Measurements from ENCODE around the gene GLIS2. TPM values are rescaled to one million over a fixed set of nuclear protein-coding genes. Genes with fewer than 3 reads are reported as not detected.

The GLIS2 gene
- polyA plus RNA-seq, 1 experiment: 2.2 TPM

- CTCF ChIA-PET: interaction anchor here (0.9 to 9.1 kb wide), 3 partner anchors 14 to 85 kb away, joined by 3 to 55 read pairs (median 5); no protein-coding TSS in a partner anchor
- POLR2A ChIA-PET: interaction anchor here (0.5 to 4.3 kb wide), 16 partner anchors 8 to 332 kb away, joined by 3 to 34 read pairs (median 5); partner anchors contain the start of genes PAM16 and TFAP4
- Histone ChIP-seq H3K27ac (ENCODE audit: low read depth, low read length) (peak overlapping the region; percentile 96), H3K27me3 (ENCODE audit: control insufficient read depth, insufficient read depth, low read length) (no peaks in the 10 kb centered on the region), H3K4me3 (ENCODE audit: low read depth, low read length) (peak overlapping the region; percentile 97), H3K9me3 (ENCODE audit: control insufficient read depth, insufficient read depth, low read length) (no peaks in the 10 kb centered on the region; the same call in 1 of the 2 replicates)
- no peak for TF ChIP-seq CTCF (IDR thresholded peaks at IDR 0.05; ENCODE audit: low read depth, low read length)
- DNase-seq (ENCODE audit: low read depth, low spot score): no peak
These were observed 57.6 kb downstream of the GLIS2 start for GRCh38 chr16:4373356-4373908.

GRCh38 chr16:4373909-4374742 lies 58.3 kb downstream of the GLIS2 start:
- Histone ChIP-seq H3K27me3 (ENCODE audit: control insufficient read depth, insufficient read depth, low read length) (no peaks in the 10 kb centered on the region), H3K4me3 (ENCODE audit: low read depth, low read length) (peak overlapping the region; percentile 97), H3K9me3 (ENCODE audit: control insufficient read depth, insufficient read depth, low read length) (no peaks in the 10 kb centered on the region; the same call in 1 of the 2 replicates), H3K27ac (ENCODE audit: low read depth, low read length) (peak overlapping the region; percentile 96)
- no peak for TF ChIP-seq CTCF (IDR thresholded peaks at IDR 0.05; ENCODE audit: low read depth, low read length)
- ChIA-PET CTCF (interaction anchor here (0.9 to 9.1 kb wide), 3 partner anchors 15 to 85 kb away, joined by 3 to 55 read pairs (median 5); no protein-coding TSS in a partner anchor), POLR2A (interaction anchor here (0.6 to 4.3 kb wide), 15 partner anchors 7 to 106 kb away, joined by 3 to 34 read pairs (median 4); partner anchors contain the start of genes PAM16 and TFAP4)
- DNase-seq (ENCODE audit: low read depth, low spot score): peak; percentile 93

DNA sequence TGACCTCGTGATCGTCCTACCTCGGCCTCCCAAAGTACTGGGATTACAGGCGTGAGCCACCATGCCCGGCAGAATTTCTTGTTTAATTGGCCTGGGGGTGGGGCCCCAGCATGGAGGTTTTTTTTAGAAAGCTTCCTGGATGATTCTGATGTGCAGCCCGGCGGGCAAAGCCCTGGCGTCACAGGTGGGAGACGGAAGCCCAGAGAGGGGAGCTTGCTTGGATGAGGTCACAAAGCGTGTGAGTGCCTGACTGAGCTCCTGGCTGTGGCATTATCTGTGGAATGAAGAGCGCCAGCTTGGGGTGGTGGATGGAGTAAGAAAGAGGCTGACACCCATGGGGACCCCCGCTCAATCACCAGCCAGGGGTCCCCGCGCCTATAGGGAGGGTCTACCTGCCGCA lies 59.9 kb downstream of the GLIS2 start:
- H3K27me3 ChIP-seq (ENCODE audit: control insufficient read depth, insufficient read depth, low read length): no peaks in the 10 kb centered on the region
- no peak for TF ChIP-seq CTCF (IDR thresholded peaks at IDR 0.05; ENCODE audit: low read depth, low read length)
- no peaks in the 10 kb centered on the region; the same call in 1 of the 2 replicates for H3K9me3 ChIP-seq (ENCODE audit: control insufficient read depth, insufficient read depth, low read length)
- H3K4me3 ChIP-seq (ENCODE audit: low read depth, low read length): peak overlapping the region; percentile 48
- peak overlapping the region; percentile 87 for H3K27ac ChIP-seq (ENCODE audit: low read depth, low read length)
- DNase-seq (ENCODE audit: low read depth, low spot score): no peak
- CTCF ChIA-PET: interaction anchor here (9.1 kb wide), 1 partner anchor 27 kb away, joined by 55 read pairs; no protein-coding TSS in a partner anchor
- POLR2A ChIA-PET: interaction anchor here (0.5 to 4.3 kb wide), 4 partner anchors 14 to 23 kb away, joined by 3 to 34 read pairs (median 4); no protein-coding TSS in a partner anchor

DNA sequence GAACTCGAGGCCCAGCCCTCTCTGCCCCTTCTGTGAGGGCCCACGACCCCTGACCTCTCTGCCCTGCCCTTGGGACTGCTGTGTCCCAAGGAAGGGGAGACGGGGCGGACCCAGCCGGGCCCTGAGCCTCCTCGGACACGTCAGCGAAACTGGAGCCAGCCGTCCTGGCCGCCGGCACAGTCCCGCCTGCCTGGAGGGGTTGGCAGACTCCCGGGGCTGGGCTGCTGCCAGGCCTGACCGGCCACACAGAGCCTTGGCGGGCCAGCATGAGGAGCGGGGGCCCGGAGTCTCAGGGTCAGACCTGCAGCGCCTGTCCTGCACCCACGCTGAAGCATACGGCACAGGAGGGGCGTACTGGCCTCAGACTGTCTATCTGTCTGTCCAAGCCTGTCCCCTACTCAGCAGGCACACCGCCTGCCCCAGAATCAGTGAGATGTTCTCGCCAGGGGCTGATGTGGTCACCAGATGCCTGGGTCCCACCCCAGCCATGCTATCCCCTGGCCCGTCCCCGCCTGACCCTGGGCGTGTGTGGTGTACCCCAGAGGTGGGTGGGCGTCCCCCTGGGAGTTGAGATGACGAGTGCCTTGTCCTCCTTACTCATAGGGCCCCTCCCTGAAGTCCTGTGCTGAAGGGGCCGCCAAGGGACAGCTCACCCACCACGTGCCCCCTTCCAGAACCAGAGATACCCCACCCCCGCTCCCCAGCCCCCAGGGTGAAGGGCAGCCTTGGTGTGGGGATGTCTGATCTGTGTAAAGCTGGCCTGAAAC lies 60.4 kb downstream of the GLIS2 start:
- peak overlapping the region; percentile 48 for H3K4me3 ChIP-seq (ENCODE audit: low read depth, low read length)
- peak overlapping the region; percentile 87 for H3K27ac ChIP-seq (ENCODE audit: low read depth, low read length)
- peaks cover 4% of the 10 kb centered on the region; the same call in 1 of the 2 replicates for H3K9me3 ChIP-seq (ENCODE audit: control insufficient read depth, insufficient read depth, low read length)
- CTCF ChIA-PET: interaction anchor here (3.2 to 9.1 kb wide), 2 partner anchors 17 to 27 kb away, joined by 9 to 55 read pairs; no protein-coding TSS in a partner anchor
- H3K27me3 ChIP-seq (ENCODE audit: control insufficient read depth, insufficient read depth, low read length): no peaks in the 10 kb centered on the region
- peak; percentile 57 for DNase-seq (ENCODE audit: low read depth, low spot score)
- no peak for TF ChIP-seq CTCF (IDR thresholded peaks at IDR 0.05; ENCODE audit: low read depth, low read length)
- POLR2A ChIA-PET: interaction anchor here (0.5 to 4.3 kb wide), 3 partner anchors 13 to 20 kb away, joined by 3 to 34 read pairs (median 4); no protein-coding TSS in a partner anchor
